HEK293T (cell line): ENCODE data around the gene MDH2.

ENCODE experiments used
- ARNT ChIP-seq: fragments of 450-650 bp; IDR thresholded peaks from 2 replicates; pipeline ENCODE4 v1.6.1; 2017; ENCODE audit warnings: mild to moderate bottlenecking
- BHLHE40 ChIP-seq: fragments of 450-650 bp; IDR thresholded peaks from 2 replicates; pipeline ENCODE4 v1.6.1; 2016; ENCODE audit warnings: mild to moderate bottlenecking, moderate library complexity, borderline replicate concordance
- FOXM1 ChIP-seq: fragments of 450-650 bp; IDR thresholded peaks from 2 replicates; pipeline ENCODE4 v1.6.1; 2017; ENCODE audit warnings: mild to moderate bottlenecking, borderline replicate concordance
- SP1 ChIP-seq: fragments of 450-650 bp; IDR thresholded peaks from 2 replicates; pipeline ENCODE4 v1.6.1; 2017
- SUZ12 ChIP-seq: fragments of 450-650 bp; IDR thresholded peaks from 2 replicates; pipeline ENCODE4 v1.6.1; 2016; ENCODE audit warnings: mild to moderate bottlenecking

- TF ChIP-seq BHLHE40 (no peak), SP1 (no peak), SUZ12 (no peak), FOXM1 (no peak), ARNT (no peak)
Observed at GRCh38 chr7:76054123-76055120, 6.5 kb downstream of the MDH2 start.
